Activated CD8-positive, alpha-beta memory T cell treated with anti-CD3 and anti-CD28 coated beads, Interleukin-2, amount 50 U/mL, for 1 hour (primary cell): ENCODE measurements around the gene BMAL1.
"Not testable (repeated sequence)": the region's sequence is repeated elsewhere in the genome, so short reads cannot be mapped to it uniquely, and the experiment has no call there.

ENCODE experiments used
- DNase-seq: peaks from one replicate; pipeline ENCODE4 v3.0.0-alpha.2; 2020; ENCODE audit errors: extremely low read depth

The BMAL1 gene

GRCh38 chr11:13382751-13383150 lies 105.2 kb downstream of the BMAL1 start:
- no peak for DNase-seq

GRCh38 chr11:13384908-13385640 lies 107.5 kb downstream of the BMAL1 start:
- DNase-seq: no peak

- no peak for DNase-seq
Measured at GRCh38 chr11:13386567-13386966, 109.0 kb downstream of the BMAL1 start.

GRCh38 chr11:13388741-13389140 lies 111.2 kb downstream of the BMAL1 start:
- no peak for DNase-seq

GRCh38 chr11:13391217-13391616 lies 113.6 kb downstream of the BMAL1 start:
- no peak for DNase-seq

- not testable (repeated sequence) for DNase-seq
Measured at GRCh38 chr11:13398335-13398734, 120.7 kb downstream of the BMAL1 start.

- DNase-seq: no peak
Measured at GRCh38 chr11:13405220-13405619, 127.6 kb downstream of the BMAL1 start.

- DNase-seq: no peak
Measured at GRCh38 chr11:13415201-13415600, 137.6 kb downstream of the BMAL1 start.

- no peak for DNase-seq
Measured at GRCh38 chr11:13421561-13421960, 144.0 kb downstream of the BMAL1 start.

GRCh38 chr11:13423372-13423771 lies 145.8 kb downstream of the BMAL1 start:
- no peak for DNase-seq

GRCh38 chr11:13427440-13427839 lies 149.8 kb downstream of the BMAL1 start:
- DNase-seq: no peak

GRCh38 chr11:13429288-13429687 lies 151.7 kb downstream of the BMAL1 start:
- DNase-seq: no peak

GRCh38 chr11:13429836-13430235 lies 152.2 kb downstream of the BMAL1 start:
- DNase-seq: no peak

- DNase-seq: no peak
Measured at GRCh38 chr11:13433437-13433836, 155.8 kb downstream of the BMAL1 start.

- no peak for DNase-seq
Measured at GRCh38 chr11:13434247-13435205, 156.9 kb downstream of the BMAL1 start.

- not testable (repeated sequence) for DNase-seq
Measured at GRCh38 chr11:13436836-13437235, 159.2 kb downstream of the BMAL1 start.
